Esophagus squamous epithelium (tissue), 4 donors: ENCODE measurements around the gene DLG2.

Source experiments
- POLR2A ChIP-seq, 4 donors: fragments of 450-650 bp; IDR thresholded peaks; one replicate each; pipeline ENCODE4 v1.6.1; 2017; ENCODE audit warnings: antibody characterized with exemption in 4 of 4, mild to moderate bottlenecking in 4 of 4, moderate library complexity in 3 of 4
- TF ChIP-seq, protein P1 (sequence below), 6 experiments: fragments of 450-650 bp in 4 of 6; fragments of 200-600 bp in 2 of 6; sonication (generic) in 2 of 6; IDR thresholded peaks; one replicate each; pipeline ENCODE4 v1.5.1; 2016 to 2019; ENCODE audit warnings: antibody characterized with exemption in 6 of 6, mild to moderate bottlenecking in 4 of 6, moderate library complexity in 4 of 6

DNA sequence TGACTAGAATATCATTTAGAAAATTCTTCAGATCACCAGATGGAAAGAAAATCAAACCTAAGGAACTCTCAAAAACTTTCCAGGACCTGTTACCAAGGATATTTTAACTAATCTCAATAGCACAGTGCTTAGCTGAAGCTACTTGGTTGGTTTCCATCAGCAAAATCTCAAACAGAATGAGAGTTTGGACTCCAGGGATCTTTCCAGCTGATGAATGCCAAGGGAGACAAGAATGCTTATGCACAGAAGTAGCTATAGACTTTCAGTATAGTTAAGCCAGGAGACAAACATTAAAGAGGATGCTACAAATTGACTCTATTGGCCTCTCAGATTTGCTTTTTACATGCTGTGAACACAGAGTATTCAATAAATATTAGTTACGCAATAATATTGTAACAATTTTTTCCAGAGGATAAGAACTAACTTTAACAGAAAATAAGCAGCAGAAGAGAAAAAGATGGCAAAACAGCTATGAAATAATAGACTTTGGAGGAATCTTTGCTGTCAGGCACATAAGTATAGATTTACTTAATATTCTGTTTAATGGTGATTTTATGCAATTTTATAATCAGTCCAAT, 331.4 kb downstream of the DLG2 start:
- TF ChIP-seq, protein P1, sequence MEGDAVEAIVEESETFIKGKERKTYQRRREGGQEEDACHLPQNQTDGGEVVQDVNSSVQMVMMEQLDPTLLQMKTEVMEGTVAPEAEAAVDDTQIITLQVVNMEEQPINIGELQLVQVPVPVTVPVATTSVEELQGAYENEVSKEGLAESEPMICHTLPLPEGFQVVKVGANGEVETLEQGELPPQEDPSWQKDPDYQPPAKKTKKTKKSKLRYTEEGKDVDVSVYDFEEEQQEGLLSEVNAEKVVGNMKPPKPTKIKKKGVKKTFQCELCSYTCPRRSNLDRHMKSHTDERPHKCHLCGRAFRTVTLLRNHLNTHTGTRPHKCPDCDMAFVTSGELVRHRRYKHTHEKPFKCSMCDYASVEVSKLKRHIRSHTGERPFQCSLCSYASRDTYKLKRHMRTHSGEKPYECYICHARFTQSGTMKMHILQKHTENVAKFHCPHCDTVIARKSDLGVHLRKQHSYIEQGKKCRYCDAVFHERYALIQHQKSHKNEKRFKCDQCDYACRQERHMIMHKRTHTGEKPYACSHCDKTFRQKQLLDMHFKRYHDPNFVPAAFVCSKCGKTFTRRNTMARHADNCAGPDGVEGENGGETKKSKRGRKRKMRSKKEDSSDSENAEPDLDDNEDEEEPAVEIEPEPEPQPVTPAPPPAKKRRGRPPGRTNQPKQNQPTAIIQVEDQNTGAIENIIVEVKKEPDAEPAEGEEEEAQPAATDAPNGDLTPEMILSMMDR (IDR thresholded peaks at IDR 0.05), result no peak
- no peak for TF ChIP-seq POLR2A (IDR thresholded peaks at IDR 0.05)
